Right renal pelvis (tissue), 4 donors: ENCODE measurements around the gene BEST1. TPM values are rescaled to one million over a fixed set of nuclear protein-coding genes. Genes with fewer than 3 reads are reported as not detected.
"Not testable (repeated sequence)": the region's sequence is repeated elsewhere in the genome, so short reads cannot be mapped to it uniquely, and the experiment has no call there.

Experiments used
- DNase-seq, 4 donors: peaks; one replicate each; pipeline ENCODE4 v3.0.0-alpha.2; 2013; ENCODE audit warnings: low read depth in 4 of 4, low spot score in 3 of 4, missing footprints in 1 of 4
- polyA plus RNA-seq, 4 donors: library from polyadenylated mRNA; unstranded; fragments of 120-200 nt; gene quantifications; one replicate each; pipeline ENCODE4 v1.2.1, GENCODE V29; 2013; ENCODE audit not compliant: insufficient read length in 4 of 4

Gene BEST1
- polyA plus RNA-seq, 4 donors: 4.1 to 4.8 (median 4.4) TPM

GRCh38 chr11:61974766-61975631 is 24.8 kb downstream of the BEST1 start:
- DNase-seq: no peak

- DNase-seq: no peak
Observed at GRCh38 chr11:61975638-61976419, 25.7 kb downstream of the BEST1 start.

GRCh38 chr11:61976420-61976800 is 26.3 kb downstream of the BEST1 start:
- DNase-seq: no peak

GRCh38 chr11:61976813-61977475 is 26.8 kb downstream of the BEST1 start:
- DNase-seq: no peak

GRCh38 chr11:61978703-61979661 is 28.8 kb downstream of the BEST1 start:
- no peak for DNase-seq

GRCh38 chr11:61980783-61981541 is 30.8 kb downstream of the BEST1 start:
- DNase-seq: no peak

- no peak for DNase-seq
Observed at GRCh38 chr11:61983419-61983818, 33.3 kb downstream of the BEST1 start.

GRCh38 chr11:61985869-61986268 is 35.7 kb downstream of the BEST1 start:
- no peak for DNase-seq

GRCh38 chr11:61994981-61995380 is 44.8 kb downstream of the BEST1 start:
- DNase-seq: no peak

GRCh38 chr11:61996933-61997332 is 46.8 kb downstream of the BEST1 start:
- no peak for DNase-seq

GRCh38 chr11:61999141-61999975 is 49.2 kb downstream of the BEST1 start:
- no peak for DNase-seq

- no peak for DNase-seq
Observed at GRCh38 chr11:62000539-62001446, 50.6 kb downstream of the BEST1 start.

GRCh38 chr11:62001450-62002191 is 51.5 kb downstream of the BEST1 start:
- DNase-seq: peak in 1 of 4 donors; percentile 26

GRCh38 chr11:62002283-62002682 is 52.1 kb downstream of the BEST1 start:
- not testable (repeated sequence) for DNase-seq

- DNase-seq: no peak
Observed at GRCh38 chr11:62004473-62004872, 54.3 kb downstream of the BEST1 start.

GRCh38 chr11:62008193-62008592 is 58.0 kb downstream of the BEST1 start:
- no peak for DNase-seq
